Measurements from ENCODE around the gene CNST.

CNST gene

DNA sequence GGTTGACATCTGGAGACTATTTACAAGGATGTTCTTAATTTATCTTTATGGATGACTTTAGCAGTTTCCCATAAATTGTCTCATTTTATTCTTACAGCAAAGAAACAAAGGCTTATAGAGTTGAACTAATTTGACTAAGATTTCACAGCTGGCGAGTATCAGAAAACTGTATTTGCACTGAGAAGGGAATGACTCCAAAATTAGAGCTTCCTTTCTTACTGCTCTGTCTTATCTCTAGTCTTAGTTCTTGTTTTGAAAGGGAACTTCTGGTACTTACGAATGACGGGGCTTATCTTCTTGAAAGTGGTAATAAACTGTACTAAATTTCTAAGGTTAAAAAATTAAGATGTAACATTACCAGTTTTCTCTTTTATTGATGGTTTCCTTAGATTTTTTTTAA lies 13.6 kb downstream of the CNST start:
- H3K36me3 ChIP-seq (ENCODE audit: insufficient read depth, low read length) = peaks cover 5% of the 10 kb centered on the region; the same call in 1 of the 2 replicates
- peak overlapping the region; percentile 26 for H3K4me3 ChIP-seq (ENCODE audit: low read length, poor library complexity, severe bottlenecking)
- H2AFZ ChIP-seq (ENCODE audit: low read length) = no peak overlapping the region
- TF ChIP-seq EZH2phosphoT487 (IDR thresholded peaks at IDR 0.05; ENCODE audit: borderline replicate concordance) = no peak
- TF ChIP-seq, protein P1, sequence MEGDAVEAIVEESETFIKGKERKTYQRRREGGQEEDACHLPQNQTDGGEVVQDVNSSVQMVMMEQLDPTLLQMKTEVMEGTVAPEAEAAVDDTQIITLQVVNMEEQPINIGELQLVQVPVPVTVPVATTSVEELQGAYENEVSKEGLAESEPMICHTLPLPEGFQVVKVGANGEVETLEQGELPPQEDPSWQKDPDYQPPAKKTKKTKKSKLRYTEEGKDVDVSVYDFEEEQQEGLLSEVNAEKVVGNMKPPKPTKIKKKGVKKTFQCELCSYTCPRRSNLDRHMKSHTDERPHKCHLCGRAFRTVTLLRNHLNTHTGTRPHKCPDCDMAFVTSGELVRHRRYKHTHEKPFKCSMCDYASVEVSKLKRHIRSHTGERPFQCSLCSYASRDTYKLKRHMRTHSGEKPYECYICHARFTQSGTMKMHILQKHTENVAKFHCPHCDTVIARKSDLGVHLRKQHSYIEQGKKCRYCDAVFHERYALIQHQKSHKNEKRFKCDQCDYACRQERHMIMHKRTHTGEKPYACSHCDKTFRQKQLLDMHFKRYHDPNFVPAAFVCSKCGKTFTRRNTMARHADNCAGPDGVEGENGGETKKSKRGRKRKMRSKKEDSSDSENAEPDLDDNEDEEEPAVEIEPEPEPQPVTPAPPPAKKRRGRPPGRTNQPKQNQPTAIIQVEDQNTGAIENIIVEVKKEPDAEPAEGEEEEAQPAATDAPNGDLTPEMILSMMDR (conservative IDR thresholded peaks at IDR 0.05; ENCODE audit: low read length) = no peak
- H3K9ac ChIP-seq (ENCODE audit: low read depth, low read length, poor library complexity, severe bottlenecking) = peak overlapping the region; percentile 9
- no peaks in the 10 kb centered on the region for H3K27me3 ChIP-seq (ENCODE audit: insufficient read depth, low read length, poor library complexity, severe bottlenecking)
- H3K4me2 ChIP-seq (ENCODE audit: low read depth, low read length, poor library complexity, severe bottlenecking) = peak overlapping the region; percentile 90
- no peaks in the 10 kb centered on the region for H3K9me3 ChIP-seq (ENCODE audit: insufficient read depth, low read depth, low read length)
- H3K79me2 ChIP-seq (ENCODE audit: insufficient read depth, low read length) = peaks cover 85% of the 10 kb centered on the region
- H3K4me1 ChIP-seq (ENCODE audit: insufficient read depth, low read length, poor library complexity, severe bottlenecking) = peaks cover 70% of the 10 kb centered on the region
- no peaks in the 10 kb centered on the region for H3K9me2 ChIP-seq (replicated peaks; ENCODE audit: low read depth, low read length)
- peaks cover 10% of the 10 kb centered on the region for H3F3A ChIP-seq (ENCODE audit: low read depth)
- no peaks in the 10 kb centered on the region for H4K20me1 ChIP-seq (ENCODE audit: insufficient read depth, low read length, poor library complexity, severe bottlenecking)

DNA sequence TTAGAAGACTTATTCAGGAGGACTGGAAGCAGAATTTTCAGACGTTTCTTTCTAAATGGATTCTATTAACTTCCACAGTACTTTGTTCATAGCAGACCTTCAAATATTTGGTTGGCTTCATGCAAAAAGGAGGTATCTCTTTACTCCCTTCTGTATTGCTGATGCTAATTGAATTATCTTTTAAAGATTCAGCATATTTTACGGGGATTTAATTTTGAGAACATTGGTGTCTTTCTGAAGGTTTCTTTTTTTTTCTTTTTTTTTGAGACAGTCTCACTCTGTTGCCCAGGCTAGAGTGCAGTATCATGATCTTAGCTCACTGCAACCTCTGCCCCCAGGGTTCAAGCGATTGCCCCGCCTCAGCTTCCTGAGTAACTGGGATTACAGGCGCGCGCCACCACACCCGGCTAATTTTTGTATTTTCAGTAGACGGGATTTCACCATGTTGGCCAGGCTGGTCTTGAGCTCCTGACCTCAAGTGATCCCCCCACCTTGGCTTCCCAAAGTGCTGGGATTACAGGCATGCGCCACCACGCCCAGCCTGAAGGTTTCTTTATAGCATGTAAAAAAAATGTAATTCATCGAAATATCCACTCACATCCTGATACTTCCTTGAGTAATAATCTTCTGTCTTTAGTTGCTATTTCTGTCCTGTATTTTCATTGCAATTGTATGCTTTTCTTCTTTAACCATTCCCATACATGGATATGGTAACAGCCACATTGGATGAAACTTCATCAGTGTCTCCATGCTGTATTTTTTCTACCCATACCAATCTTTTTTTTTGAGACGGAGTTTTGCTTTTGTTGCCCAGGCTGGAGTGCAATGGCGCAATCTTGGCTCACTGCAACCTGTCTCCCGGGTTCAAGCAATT lies 14.5 kb downstream of the CNST start:
- H3K79me2 ChIP-seq (ENCODE audit: insufficient read depth, low read length) = peaks cover 84% of the 10 kb centered on the region
- peak overlapping the region; percentile 90 for H3K4me2 ChIP-seq (ENCODE audit: low read depth, low read length, poor library complexity, severe bottlenecking)
- no peak overlapping the region for H3K4me3 ChIP-seq (ENCODE audit: low read length, poor library complexity, severe bottlenecking)
- TF ChIP-seq, protein P1 (conservative IDR thresholded peaks at IDR 0.05; ENCODE audit: low read length) = no peak
- no peaks in the 10 kb centered on the region for H4K20me1 ChIP-seq (ENCODE audit: insufficient read depth, low read length, poor library complexity, severe bottlenecking)
- H3K9me2 ChIP-seq (replicated peaks; ENCODE audit: low read depth, low read length) = no peaks in the 10 kb centered on the region
- H2AFZ ChIP-seq (ENCODE audit: low read length) = no peak overlapping the region
- no peaks in the 10 kb centered on the region for H3K27me3 ChIP-seq (ENCODE audit: insufficient read depth, low read length, poor library complexity, severe bottlenecking)
- H3F3A ChIP-seq (ENCODE audit: low read depth) = peaks cover 10% of the 10 kb centered on the region
- H3K4me1 ChIP-seq (ENCODE audit: insufficient read depth, low read length, poor library complexity, severe bottlenecking) = peaks cover 67% of the 10 kb centered on the region
- H3K36me3 ChIP-seq (ENCODE audit: insufficient read depth, low read length) = peaks cover 5% of the 10 kb centered on the region; the same call in 1 of the 2 replicates
- peak overlapping the region; percentile 9 for H3K9ac ChIP-seq (ENCODE audit: low read depth, low read length, poor library complexity, severe bottlenecking)
- no peaks in the 10 kb centered on the region for H3K9me3 ChIP-seq (ENCODE audit: insufficient read depth, low read depth, low read length)

DNA sequence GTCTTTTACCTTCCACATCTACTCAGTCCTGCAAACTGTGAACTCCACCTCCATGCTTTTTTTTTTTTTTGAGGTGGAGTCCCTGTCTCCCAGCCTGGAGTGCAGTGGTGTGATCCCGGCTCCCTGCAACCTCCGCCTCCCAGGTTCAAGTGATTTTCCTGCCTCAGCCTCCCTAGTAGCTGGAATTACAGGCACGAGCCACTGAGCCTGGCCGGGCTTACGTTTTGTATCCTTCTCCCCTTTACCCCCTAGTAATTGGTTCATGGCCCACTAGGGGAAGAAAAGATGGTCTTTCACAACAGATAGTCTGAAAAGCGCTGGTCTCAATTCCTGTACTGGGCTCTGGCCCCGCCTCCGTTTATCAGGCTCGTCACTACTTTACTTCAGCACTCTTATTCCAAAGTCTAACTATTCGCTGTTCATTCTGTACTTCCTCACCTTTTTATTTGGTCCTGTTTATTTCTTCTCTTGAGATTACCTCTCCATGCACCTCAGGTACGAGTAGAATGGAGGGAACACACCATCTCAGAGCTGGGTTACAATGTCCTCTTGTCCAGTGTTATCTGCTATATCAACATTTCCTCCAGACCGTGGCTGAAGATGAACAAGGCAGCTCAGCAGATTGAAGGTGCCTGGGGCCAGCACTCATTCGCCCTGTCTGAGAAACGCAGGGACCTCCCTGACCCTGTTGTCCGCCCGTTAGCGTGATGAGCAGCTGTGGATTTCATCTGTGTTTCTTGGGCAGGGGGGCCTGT lies 16.2 kb downstream of the CNST start:
- H3F3A ChIP-seq (ENCODE audit: low read depth) = peaks cover 7% of the 10 kb centered on the region
- H3K9ac ChIP-seq (ENCODE audit: low read depth, low read length, poor library complexity, severe bottlenecking) = no peak overlapping the region
- peaks cover 82% of the 10 kb centered on the region for H3K79me2 ChIP-seq (ENCODE audit: insufficient read depth, low read length)
- TF ChIP-seq EZH2phosphoT487 (IDR thresholded peaks at IDR 0.05; ENCODE audit: borderline replicate concordance) = no peak
- TF ChIP-seq, protein P1 (conservative IDR thresholded peaks at IDR 0.05; ENCODE audit: low read length) = no peak
- no peaks in the 10 kb centered on the region for H4K20me1 ChIP-seq (ENCODE audit: insufficient read depth, low read length, poor library complexity, severe bottlenecking)
- H3K27me3 ChIP-seq (ENCODE audit: insufficient read depth, low read length, poor library complexity, severe bottlenecking) = no peaks in the 10 kb centered on the region
- peaks cover 54% of the 10 kb centered on the region for H3K4me1 ChIP-seq (ENCODE audit: insufficient read depth, low read length, poor library complexity, severe bottlenecking)
- H3K9me3 ChIP-seq (ENCODE audit: insufficient read depth, low read depth, low read length) = no peaks in the 10 kb centered on the region
- H3K4me2 ChIP-seq (ENCODE audit: low read depth, low read length, poor library complexity, severe bottlenecking) = no peak overlapping the region
- peaks cover 5% of the 10 kb centered on the region; the same call in 1 of the 2 replicates for H3K36me3 ChIP-seq (ENCODE audit: insufficient read depth, low read length)
- no peak overlapping the region for H3K4me3 ChIP-seq (ENCODE audit: low read length, poor library complexity, severe bottlenecking)
- no peaks in the 10 kb centered on the region for H3K9me2 ChIP-seq (replicated peaks; ENCODE audit: low read depth, low read length)
- H2AFZ ChIP-seq (ENCODE audit: low read length) = no peak overlapping the region

All from Loucy (cell line).